ENCODE data around the gene CACNG5. TPM values are rescaled to one million over a fixed set of nuclear protein-coding genes. Genes with fewer than 3 reads are reported as not detected.
"Not testable (repeated sequence)": the region's sequence is repeated elsewhere in the genome, so short reads cannot be mapped to it uniquely, and the experiment has no call there.

Gene CACNG5
- total and polyA plus RNA-seq, 8 donors, result not detected

DNA sequence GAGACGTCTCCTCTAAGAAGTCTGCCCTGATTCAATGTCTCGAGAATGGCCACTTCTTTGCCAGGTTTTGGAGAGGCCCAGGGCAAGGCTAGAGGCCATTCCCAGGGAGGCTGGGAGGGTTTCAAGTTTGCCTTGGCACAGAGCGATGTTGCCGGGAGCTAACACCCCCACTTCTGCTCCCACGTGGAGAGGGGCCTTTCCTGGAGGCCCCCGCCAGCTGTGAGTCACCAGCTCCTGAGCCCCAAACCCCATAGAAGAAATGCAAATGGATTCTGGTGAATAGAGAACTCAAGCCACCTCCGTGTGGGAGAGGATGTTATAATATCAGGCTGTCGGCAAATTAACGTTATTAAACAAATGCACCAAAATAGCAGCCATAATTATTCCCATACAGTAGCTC, 62.2 kb downstream of the CACNG5 start:
- Histone ChIP-seq H3K9me3 (no peaks in the 10 kb centered on the region), H3K36me3 (no peaks in the 10 kb centered on the region), H3K27ac (no peak overlapping the region), H3K4me3 (no peak overlapping the region), H3K27me3 (no peaks in the 10 kb centered on the region), H3K4me1 (no peaks in the 10 kb centered on the region)
- ATAC-seq (no peak), DNase-seq (no peak)
- intact Hi-C loops (cut with DNase I), result no loop called here
- TF ChIP-seq, protein P1, sequence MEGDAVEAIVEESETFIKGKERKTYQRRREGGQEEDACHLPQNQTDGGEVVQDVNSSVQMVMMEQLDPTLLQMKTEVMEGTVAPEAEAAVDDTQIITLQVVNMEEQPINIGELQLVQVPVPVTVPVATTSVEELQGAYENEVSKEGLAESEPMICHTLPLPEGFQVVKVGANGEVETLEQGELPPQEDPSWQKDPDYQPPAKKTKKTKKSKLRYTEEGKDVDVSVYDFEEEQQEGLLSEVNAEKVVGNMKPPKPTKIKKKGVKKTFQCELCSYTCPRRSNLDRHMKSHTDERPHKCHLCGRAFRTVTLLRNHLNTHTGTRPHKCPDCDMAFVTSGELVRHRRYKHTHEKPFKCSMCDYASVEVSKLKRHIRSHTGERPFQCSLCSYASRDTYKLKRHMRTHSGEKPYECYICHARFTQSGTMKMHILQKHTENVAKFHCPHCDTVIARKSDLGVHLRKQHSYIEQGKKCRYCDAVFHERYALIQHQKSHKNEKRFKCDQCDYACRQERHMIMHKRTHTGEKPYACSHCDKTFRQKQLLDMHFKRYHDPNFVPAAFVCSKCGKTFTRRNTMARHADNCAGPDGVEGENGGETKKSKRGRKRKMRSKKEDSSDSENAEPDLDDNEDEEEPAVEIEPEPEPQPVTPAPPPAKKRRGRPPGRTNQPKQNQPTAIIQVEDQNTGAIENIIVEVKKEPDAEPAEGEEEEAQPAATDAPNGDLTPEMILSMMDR (IDR thresholded peaks at IDR 0.05), result no peak

DNA sequence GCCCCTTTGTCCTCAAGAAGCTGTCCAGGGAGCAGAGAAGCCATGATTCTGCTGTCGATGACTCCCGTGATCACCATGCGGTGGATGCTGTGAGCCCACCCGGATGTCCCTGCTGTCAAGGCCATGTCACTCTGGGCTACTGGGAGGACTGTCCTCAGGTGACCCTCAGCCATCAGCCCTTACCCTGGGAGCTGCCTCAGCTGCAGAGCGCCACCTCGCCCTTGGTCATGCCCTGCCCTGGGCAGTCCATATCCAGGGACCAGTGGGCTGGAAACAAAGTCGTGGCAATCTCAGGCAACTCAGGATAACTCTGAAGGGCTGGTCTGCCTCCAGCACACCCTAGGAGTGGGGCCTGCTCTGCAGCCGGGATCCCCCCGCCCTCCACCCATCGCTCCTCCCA, 63.6 kb downstream of the CACNG5 start:
- DNase-seq, result no peak
- no peak overlapping the region for H3K27ac ChIP-seq
- H3K27me3 ChIP-seq, result no peaks in the 10 kb centered on the region
- no peaks in the 10 kb centered on the region for H3K36me3 ChIP-seq
- no peaks in the 10 kb centered on the region for H3K9me3 ChIP-seq
- TF ChIP-seq, protein P1 (IDR thresholded peaks at IDR 0.05), result no peak
- H3K4me3 ChIP-seq, result no peak overlapping the region
- no peak for ATAC-seq
- H3K4me1 ChIP-seq, result no peaks in the 10 kb centered on the region
- intact Hi-C loops (cut with DNase I), result no loop called here

DNA sequence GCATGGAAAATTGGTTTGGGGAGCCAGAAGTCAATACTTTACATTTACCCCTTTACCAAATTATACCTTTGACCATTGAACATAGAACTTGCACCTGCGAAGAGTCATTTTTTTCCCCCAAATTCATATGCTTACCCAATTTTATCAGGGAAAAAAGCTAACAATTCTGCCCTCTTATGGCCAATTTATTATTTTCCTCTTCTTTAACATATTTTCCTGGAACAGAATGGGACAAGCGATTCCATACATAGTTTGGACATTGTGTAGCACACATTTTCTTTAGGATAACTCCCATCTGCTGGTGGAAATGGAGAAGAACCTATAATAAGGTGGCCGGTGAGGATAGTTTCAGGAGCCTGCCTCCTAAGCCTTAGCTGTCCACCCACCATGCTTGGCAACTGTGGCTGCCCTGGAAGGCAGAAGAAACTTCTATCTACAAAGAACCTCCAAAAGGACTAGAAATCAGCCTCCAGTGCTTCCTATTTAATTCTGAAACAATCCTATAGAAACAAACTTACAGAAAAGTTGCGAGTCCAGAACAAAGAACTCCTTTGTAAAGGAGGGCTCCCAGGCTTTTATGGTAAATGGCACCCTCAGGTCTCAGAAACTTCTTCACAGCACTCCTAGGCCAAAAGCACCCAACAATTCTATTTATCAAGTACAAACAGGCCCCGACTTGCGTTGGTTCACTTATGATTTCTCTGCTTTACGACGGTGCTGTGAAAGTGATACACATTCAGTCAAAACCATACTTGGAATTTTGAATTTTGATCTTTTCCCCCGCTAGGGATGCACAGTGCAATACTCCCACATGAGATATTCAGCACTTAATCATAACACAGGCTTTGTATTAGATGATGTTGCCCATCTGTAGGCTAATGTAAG, 65.5 kb downstream of the CACNG5 start:
- ATAC-seq (no peak), DNase-seq (no peak)
- TF ChIP-seq, protein P1 (IDR thresholded peaks at IDR 0.05), result no peak
- intact Hi-C loops (cut with DNase I), result loop anchor here in 1 of 2 donors (5.0 kb wide), 1 partner anchor 183 kb away; no protein-coding TSS in a partner anchor
- Histone ChIP-seq H3K4me1 (peaks cover 2% of the 10 kb centered on the region in 2 donors), H3K4me3 (no peak overlapping the region), H3K27me3 (peaks cover 0 to 7% of the 10 kb centered on the region in 2 donors), H3K27ac (no peak overlapping the region), H3K9me3 (no peaks in the 10 kb centered on the region), H3K36me3 (no peaks in the 10 kb centered on the region)

DNA sequence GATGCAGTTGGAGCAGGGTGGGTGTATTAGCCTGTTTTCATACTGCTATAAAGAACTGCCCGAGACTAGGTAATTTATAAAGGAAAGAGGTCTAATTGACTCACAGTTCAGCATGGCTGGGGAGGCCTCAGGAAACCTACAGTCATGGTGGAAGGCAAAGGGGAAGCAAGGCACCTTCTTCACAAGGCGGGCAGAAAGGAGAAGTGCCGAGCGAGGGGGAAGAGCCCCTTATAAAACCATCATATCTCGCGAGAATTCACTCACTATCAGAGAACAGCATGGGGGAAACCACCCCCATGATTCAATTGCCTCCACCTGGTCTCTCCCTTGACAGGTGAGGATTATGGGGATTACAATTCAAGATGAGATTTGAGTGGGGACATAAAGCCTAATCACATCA, 68.4 kb downstream of the CACNG5 start:
- intact Hi-C loops (cut with DNase I), result loop anchor here in 1 of 2 donors (5.0 kb wide), 1 partner anchor 186 kb away; no protein-coding TSS in a partner anchor
- H3K27ac ChIP-seq, H3K27me3 ChIP-seq, H3K4me3 ChIP-seq, H3K4me1 ChIP-seq, DNase-seq, H3K36me3 ChIP-seq, ATAC-seq, H3K9me3 ChIP-seq: not testable (repeated sequence)

DNA sequence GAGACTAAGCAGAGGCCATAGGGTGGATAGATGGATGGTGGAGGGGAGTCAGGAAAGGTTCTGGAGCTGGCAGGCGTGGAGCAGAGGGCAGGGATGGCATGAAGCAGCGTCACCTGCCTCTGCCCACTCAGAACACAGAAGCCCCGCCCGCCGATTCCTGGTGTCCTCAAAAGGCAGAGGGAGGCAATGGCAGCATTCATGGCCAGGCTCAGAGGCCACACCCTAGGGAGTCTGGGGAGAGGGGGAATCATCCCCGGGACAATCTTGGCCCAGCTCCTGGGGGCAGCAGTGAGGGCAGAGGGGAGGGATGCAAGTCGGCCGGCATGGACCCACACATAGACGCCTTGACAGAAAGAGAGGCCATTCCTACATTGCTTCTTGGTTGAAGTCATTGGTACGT, 68.9 kb downstream of the CACNG5 start:
- Histone ChIP-seq H3K27me3 (peaks cover 0 to 7% of the 10 kb centered on the region in 2 donors), H3K27ac (no peak overlapping the region), H3K4me1 (peaks cover 2 to 5% of the 10 kb centered on the region in 2 donors), H3K36me3 (no peaks in the 10 kb centered on the region), H3K9me3 (no peaks in the 10 kb centered on the region), H3K4me3 (no peak overlapping the region)
- DNase-seq, result no peak
- ATAC-seq, result no peak
- intact Hi-C loops (cut with DNase I), result loop anchor here in 1 of 2 donors (5.0 kb wide), 1 partner anchor 186 kb away; no protein-coding TSS in a partner anchor
- TF ChIP-seq, protein P1 (IDR thresholded peaks at IDR 0.05), result no peak
